CD14-positive monocyte (primary cell): ENCODE measurements around the gene COG7. TPM values are rescaled to one million over a fixed set of nuclear protein-coding genes. Genes with fewer than 3 reads are reported as not detected.

Experiments used
- DNase-seq, 3 donors: peaks; one replicate each; pipeline ENCODE4 v3.0.0-alpha.2; 2011 to 2022
- H2AFZ ChIP-seq: 2 replicates; pipeline ENCODE4 v1.6.0; 2012; ENCODE audit warnings: mild to moderate bottlenecking, low read depth, low read length, inconsistent platforms; ENCODE audit not compliant: insufficient read depth, poor library complexity, severe bottlenecking
- H3K27ac ChIP-seq, 2 donors: 1 replicate in 1 of 2; 2 replicates in 1 of 2; pipeline ENCODE4 v1.5.1; 2012 to 2013; ENCODE audit warnings: low read length in 2 of 2, control low read depth in 1 of 2, inconsistent platforms in 1 of 2, low read depth in 1 of 2, mild to moderate bottlenecking in 1 of 2
- H3K27me3 ChIP-seq, 2 donors: one replicate each; pipeline versions ENCODE4 v1.6.0 to v1.6.1; 2011 to 2013; ENCODE audit warnings: low read length in 2 of 2; ENCODE audit not compliant: control insufficient read depth in 2 of 2, insufficient read depth in 2 of 2
- H3K36me3 ChIP-seq, 2 donors: replicated peaks in 1 of 2; 1 replicate in 1 of 2; 2 replicates in 1 of 2; pipeline versions ENCODE4 v1.5.1 to v1.6.1; 2012 to 2013; ENCODE audit warnings: low read length in 2 of 2, control low read depth in 1 of 2, inconsistent platforms in 1 of 2, mild to moderate bottlenecking in 1 of 2; ENCODE audit not compliant: insufficient read depth in 2 of 2, control insufficient read depth in 1 of 2
- H3K4me1 ChIP-seq, 2 donors: 1 replicate in 1 of 2; 2 replicates in 1 of 2; pipeline versions ENCODE4 v1.5.1 to v1.6.1; 2012 to 2013; ENCODE audit warnings: low read length in 2 of 2, control low read depth in 1 of 2, inconsistent platforms in 1 of 2, mild to moderate bottlenecking in 1 of 2, moderate library complexity in 1 of 2; ENCODE audit not compliant: insufficient read depth in 2 of 2, control insufficient read depth in 1 of 2
- H3K4me2 ChIP-seq: replicated peaks from 2 replicates; pipeline ENCODE3; 2012; ENCODE audit warnings: low read length, moderate library complexity, mild to moderate bottlenecking; ENCODE audit not compliant: poor library complexity, severe bottlenecking; ENCODE audit errors: extremely low read depth
- H3K4me3 ChIP-seq, 3 experiments: fragments of 200-600 bp in 1 of 3; sonication (generic) in 1 of 3; replicated peaks in 1 of 3; 1 replicate in 2 of 3; 2 replicates in 1 of 3; pipeline ENCODE4 v1.5.1; 2011 to 2013; ENCODE audit warnings: low read length in 3 of 3, mild to moderate bottlenecking in 3 of 3, control low read depth in 2 of 3, low read depth in 2 of 3, inconsistent platforms in 1 of 3, moderate library complexity in 1 of 3
- H3K79me2 ChIP-seq: 2 replicates; pipeline ENCODE4 v1.6.0; 2012; ENCODE audit warnings: mild to moderate bottlenecking, control low read depth, inconsistent platforms, low read length, moderate library complexity; ENCODE audit not compliant: insufficient read depth
- H3K9ac ChIP-seq: 2 replicates; pipeline ENCODE4 v1.6.0; 2017; ENCODE audit warnings: low read length, mild to moderate bottlenecking; ENCODE audit not compliant: insufficient read depth, poor library complexity, severe bottlenecking
- H3K9me3 ChIP-seq, 2 donors: replicated peaks in 1 of 2; 1 replicate in 1 of 2; 2 replicates in 1 of 2; pipeline versions ENCODE4 v1.5.1 to v1.6.1; 2012 to 2013; ENCODE audit warnings: low read length in 2 of 2, control low read depth in 1 of 2; ENCODE audit not compliant: control insufficient read depth in 1 of 2, insufficient read depth in 1 of 2
- H4K20me1 ChIP-seq: 2 replicates; pipeline ENCODE4 v1.6.0; 2012; ENCODE audit warnings: mild to moderate bottlenecking, low read length, control low read depth, moderate library complexity; ENCODE audit not compliant: insufficient read depth
- H3K27ac Mint-ChIP-seq, 7 donors: one replicate each; pipeline ENCODE4 v1.8.0; 2020; ENCODE audit warnings: mild to moderate bottlenecking in 7 of 7, mixed read lengths in 7 of 7, moderate library complexity in 6 of 7, inconsistent platforms in 2 of 7
- H3K27me3 Mint-ChIP-seq, 3 donors: one replicate each; pipeline ENCODE4 v1.8.0; 2021 to 2022; ENCODE audit warnings: low read depth in 3 of 3, mild to moderate bottlenecking in 3 of 3, mixed read lengths in 3 of 3, moderate library complexity in 3 of 3, inconsistent platforms in 1 of 3
- H3K36me3 Mint-ChIP-seq, 2 donors: one replicate each; pipeline ENCODE4 v1.8.0; 2020; ENCODE audit warnings: mixed read lengths in 2 of 2, inconsistent platforms in 1 of 2, mild to moderate bottlenecking in 1 of 2
- H3K4me1 Mint-ChIP-seq: one replicate; pipeline ENCODE4 v1.8.0; 2020; ENCODE audit warnings: mild to moderate bottlenecking, mixed read lengths
- H3K4me3 Mint-ChIP-seq, 2 donors: one replicate each; pipeline ENCODE4 v1.8.0; 2020; ENCODE audit warnings: mild to moderate bottlenecking in 2 of 2, mixed read lengths in 2 of 2, moderate library complexity in 1 of 2
- H3K9me3 Mint-ChIP-seq, 7 donors: one replicate each; pipeline ENCODE4 v1.8.0; 2020 to 2022; ENCODE audit warnings: mixed read lengths in 7 of 7, mild to moderate bottlenecking in 6 of 7, moderate library complexity in 6 of 7, inconsistent platforms in 2 of 7
- CTCF ChIP-seq: fragments of 200-600 bp; IDR thresholded peaks from one replicate; pipeline ENCODE4 v1.8.0; 2022; ENCODE audit warnings: antibody characterized with exemption, mild to moderate bottlenecking
- WGBS: methylation state at CpG from one replicate; pipeline ENCODE4 v1.1.5; 2013; ENCODE audit warnings: missing lambda C conversion rate; ENCODE audit not compliant: insufficient coverage; 5-methylcytosine and 5-hydroxymethylcytosine counted together
- intact Hi-C, 2 donors: fragments of 100-400 bp; cut with micrococcal nuclease; formaldehyde crosslinking; loops; one replicate each; pipeline versions ENCODE4 v1.15.0 to v1.15.1; 2023
- polyA plus RNA-seq, 3 donors: library from polyadenylated mRNA; depleted of rRNA in 1 of 3; unstranded in 2 of 3; stranded (reverse) in 1 of 3; fragments of 300-500 nt in 2 of 3; fragments of >200 nt in 1 of 3; fragmentation: Illumina TruSeq in 2 of 3; gene quantifications; 1 replicate in 2 of 3; 2 replicates in 1 of 3; pipeline ENCODE4 v1.2.3, GENCODE V29; 2012 to 2021

The COG7 gene
- polyA plus RNA-seq, 3 donors, result 6.6 to 28.8 (median 8.0) TPM

GRCh38 chr16:23501291-23501690 lies 48.3 kb upstream of the COG7 start:
- Histone ChIP-seq H2AFZ (no peak overlapping the region), H3K27me3 (no peaks in the 10 kb centered on the region), H3K9me3 (no peaks in the 10 kb centered on the region), H3K79me2 (peaks cover 100% of the 10 kb centered on the region), H3K27ac (peak overlapping the region in 1 of 2 donors; percentile 70), H3K4me2 (no peak overlapping the region), H3K4me3 (no peak overlapping the region), H4K20me1 (peaks cover 89% of the 10 kb centered on the region), H3K4me1 (peaks cover 79 to 82% of the 10 kb centered on the region in 2 donors), H3K9ac (no peak overlapping the region), H3K36me3 (peaks cover 0 to 9% of the 10 kb centered on the region in 2 donors)
- peaks cover 0 to 1% (median 0%) of the 10 kb centered on the region in 7 donors for H3K9me3 Mint-ChIP-seq
- peak overlapping the region in 4 of 7 donors; percentile 58 to 86 (median 76) for H3K27ac Mint-ChIP-seq
- H3K27me3 Mint-ChIP-seq, result no peaks in the 10 kb centered on the region
- peaks cover 77% of the 10 kb centered on the region for H3K4me1 Mint-ChIP-seq
- H3K36me3 Mint-ChIP-seq, result peaks cover 19 to 30% of the 10 kb centered on the region in 2 donors
- intact Hi-C loops, result loop anchor here in 1 of 2 donors (10.0 kb wide), 1 partner anchor 46 kb away; the partner anchor contains the start of gene COG7
- no peak for TF ChIP-seq CTCF
- no peak for DNase-seq
- no CpG with 5 or more reads among the region's 5 CpGs for WGBS
- no peak overlapping the region for H3K4me3 Mint-ChIP-seq

- Histone ChIP-seq H3K9me3 (no peaks in the 10 kb centered on the region), H3K79me2 (peaks cover 100% of the 10 kb centered on the region), H3K4me1 (peaks cover 75 to 77% of the 10 kb centered on the region in 2 donors), H2AFZ (no peak overlapping the region), H3K27me3 (no peaks in the 10 kb centered on the region), H3K9ac (no peak overlapping the region), H3K27ac (peak overlapping the region; percentile 23 to 70), H4K20me1 (peaks cover 89% of the 10 kb centered on the region), H3K4me2 (no peak overlapping the region), H3K36me3 (peaks cover 0 to 9% of the 10 kb centered on the region in 2 donors), H3K4me3 (no peak overlapping the region)
- Mint-ChIP-seq H3K4me3 (no peak overlapping the region), H3K9me3 (peaks cover 0 to 1% (median 0%) of the 10 kb centered on the region in 7 donors), H3K36me3 (peaks cover 19 to 27% of the 10 kb centered on the region in 2 donors), H3K27ac (peak overlapping the region in 5 of 7 donors; percentile 56 to 86 (median 70)), H3K4me1 (peaks cover 74% of the 10 kb centered on the region), H3K27me3 (no peaks in the 10 kb centered on the region)
- intact Hi-C loops, result loop anchor here in 1 of 2 donors (10.0 kb wide), 1 partner anchor 46 kb away; the partner anchor contains the start of gene COG7
- TF ChIP-seq CTCF, result no peak
- DNase-seq, result peak in 2 of 3 donors; percentile 44 to 52
- WGBS, result 31% methylated on average over 4 of the region's 4 CpGs
Measured at GRCh38 chr16:23500862-23501225, 47.9 kb upstream of the COG7 start.
